ENCODE measurements around the gene RGS6. TPM values are rescaled to one million over a fixed set of nuclear protein-coding genes. Genes with fewer than 3 reads are reported as not detected.

Gene RGS6
- polyA plus RNA-seq, 3 donors: not detected

DNA sequence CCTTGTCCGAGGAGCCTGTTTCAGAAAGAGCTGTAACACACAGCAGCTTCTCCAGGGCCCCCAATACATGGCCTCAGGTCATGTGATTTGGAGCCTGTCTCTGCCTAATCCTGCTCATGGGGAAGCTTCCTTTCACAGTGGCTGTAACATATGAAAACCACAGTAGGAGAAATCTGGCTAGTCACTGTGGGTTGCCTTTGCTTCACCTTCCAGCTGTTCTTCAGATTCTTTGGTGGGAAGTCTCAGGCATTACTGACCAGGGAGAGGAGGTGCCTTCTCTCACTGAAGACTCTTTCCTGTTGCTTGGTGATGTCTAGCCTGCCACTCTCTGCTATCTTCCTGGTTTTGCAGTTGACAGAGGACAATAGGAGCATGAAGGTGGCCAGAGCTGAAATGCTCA lies 611.1 kb downstream of the RGS6 start:
- no peak for TF ChIP-seq CTCF (IDR thresholded peaks at IDR 0.05)
- Histone ChIP-seq H2AFZ (ENCODE audit: insufficient read depth, low read depth, low read length, poor library complexity, severe bottlenecking) (no peak overlapping the region), H4K20me1 (ENCODE audit: insufficient read depth, low read length) (no peaks in the 10 kb centered on the region), H3K4me3 (replicated peaks in 1 of 3; ENCODE audit: low read depth in 2 of 3, low read length in 3 of 3) (no peak overlapping the region), H3K9ac (ENCODE audit: insufficient read depth, low read length, poor library complexity, severe bottlenecking) (no peak overlapping the region), H3K36me3 (replicated peaks in 1 of 2; ENCODE audit: control insufficient read depth in 1 of 2, insufficient read depth in 2 of 2, low read length in 2 of 2) (no peaks in the 10 kb centered on the region), H3K27ac (ENCODE audit: low read depth in 1 of 2, low read length in 2 of 2) (peak overlapping the region; percentile 5 to 8), H3K79me2 (ENCODE audit: insufficient read depth, low read length) (no peaks in the 10 kb centered on the region), H3K27me3 (ENCODE audit: control insufficient read depth in 2 of 2, insufficient read depth in 2 of 2, low read length in 2 of 2) (peaks cover 0 to 17% of the 10 kb centered on the region in 2 donors), H3K4me2 (replicated peaks; ENCODE audit: extremely low read depth, low read length, poor library complexity, severe bottlenecking) (no peak overlapping the region), H3K4me1 (ENCODE audit: control insufficient read depth in 1 of 2, insufficient read depth in 2 of 2, low read length in 2 of 2) (peaks cover 39 to 42% of the 10 kb centered on the region in 2 donors), H3K9me3 (replicated peaks in 1 of 2; ENCODE audit: control insufficient read depth in 1 of 2, insufficient read depth in 1 of 2, low read length in 2 of 2) (no peaks in the 10 kb centered on the region)
- H3K9me3 Mint-ChIP-seq: no peaks in the 10 kb centered on the region
- DNase-seq: peak in 2 of 3 donors; percentile 18 to 19
- intact Hi-C loops (cut with micrococcal nuclease): no loop called here
- H3K27ac Mint-ChIP-seq: peak overlapping the region in 6 of 7 donors; percentile 30 to 79 (median 68)
- H3K27me3 Mint-ChIP-seq (ENCODE audit: low read depth in 3 of 3): peaks cover 8 to 43% (median 39%) of the 10 kb centered on the region in 3 donors
- peaks cover 39% of the 10 kb centered on the region for H3K4me1 Mint-ChIP-seq
- 57% methylated on average over 1 of the region's 1 CpG for WGBS (ENCODE audit: insufficient coverage)
- peak overlapping the region in 1 of 2 donors; percentile 69 for H3K4me3 Mint-ChIP-seq
- peaks cover 0 to 4% of the 10 kb centered on the region in 2 donors for H3K36me3 Mint-ChIP-seq

DNA sequence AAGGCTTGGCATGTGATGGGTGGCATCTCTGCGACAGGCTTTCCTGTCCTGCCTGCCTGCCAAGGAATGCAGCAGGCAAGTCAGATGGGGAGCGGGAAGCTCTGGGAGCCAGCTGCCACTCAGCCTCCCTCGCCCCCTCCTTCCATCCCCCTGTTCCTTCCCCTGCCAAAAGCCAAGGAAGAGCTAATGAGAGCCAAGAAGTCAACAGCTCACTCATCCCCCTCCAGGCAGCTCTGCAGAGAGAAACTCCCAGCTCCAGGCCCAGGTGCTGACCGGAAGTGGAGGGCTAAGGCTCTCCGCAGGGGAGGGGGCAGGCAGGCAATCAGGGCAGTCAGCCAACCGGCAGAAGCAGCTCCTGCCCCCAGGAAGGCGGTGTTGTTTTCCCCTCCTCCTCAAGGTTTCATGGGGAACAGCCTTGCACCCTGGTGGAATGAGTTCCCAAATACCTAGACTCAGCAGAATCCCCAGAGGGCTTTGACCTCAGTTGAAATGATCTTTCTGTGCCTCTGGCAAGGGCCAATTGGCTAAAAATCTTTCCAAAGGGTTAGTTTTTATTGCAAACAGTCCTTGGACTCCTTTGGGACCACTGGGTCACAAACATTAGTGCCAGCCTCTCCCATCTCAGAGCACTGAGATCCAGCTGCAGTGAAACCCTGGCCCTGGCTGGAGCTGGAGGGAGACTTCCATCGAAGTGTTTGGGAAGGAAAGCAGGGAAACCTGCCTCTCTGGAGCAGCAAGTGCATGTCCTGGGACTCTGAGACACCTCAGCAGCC lies 612.6 kb downstream of the RGS6 start:
- DNase-seq: no peak
- Histone ChIP-seq H3K27me3 (ENCODE audit: control insufficient read depth in 2 of 2, insufficient read depth in 2 of 2, low read length in 2 of 2) (peaks cover 0 to 17% of the 10 kb centered on the region in 2 donors), H3K79me2 (ENCODE audit: insufficient read depth, low read length) (no peaks in the 10 kb centered on the region), H2AFZ (ENCODE audit: insufficient read depth, low read depth, low read length, poor library complexity, severe bottlenecking) (no peak overlapping the region), H4K20me1 (ENCODE audit: insufficient read depth, low read length) (no peaks in the 10 kb centered on the region), H3K27ac (ENCODE audit: low read depth in 1 of 2, low read length in 2 of 2) (no peak overlapping the region), H3K4me2 (replicated peaks; ENCODE audit: extremely low read depth, low read length, poor library complexity, severe bottlenecking) (no peak overlapping the region), H3K9ac (ENCODE audit: insufficient read depth, low read length, poor library complexity, severe bottlenecking) (no peak overlapping the region), H3K9me3 (replicated peaks in 1 of 2; ENCODE audit: control insufficient read depth in 1 of 2, insufficient read depth in 1 of 2, low read length in 2 of 2) (no peaks in the 10 kb centered on the region), H3K36me3 (replicated peaks in 1 of 2; ENCODE audit: control insufficient read depth in 1 of 2, insufficient read depth in 2 of 2, low read length in 2 of 2) (no peaks in the 10 kb centered on the region), H3K4me3 (replicated peaks in 1 of 3; ENCODE audit: low read depth in 2 of 3, low read length in 3 of 3) (no peak overlapping the region), H3K4me1 (ENCODE audit: control insufficient read depth in 1 of 2, insufficient read depth in 2 of 2, low read length in 2 of 2) (peaks cover 36 to 40% of the 10 kb centered on the region in 2 donors)
- H3K27me3 Mint-ChIP-seq (ENCODE audit: low read depth in 3 of 3): peaks cover 8 to 43% (median 33%) of the 10 kb centered on the region in 3 donors
- peaks cover 32% of the 10 kb centered on the region for H3K4me1 Mint-ChIP-seq
- intact Hi-C loops (cut with micrococcal nuclease): no loop called here
- H3K27ac Mint-ChIP-seq: peak overlapping the region in 1 of 7 donors; percentile 36
- 84% methylated on average over 5 of the region's 8 CpGs for WGBS (ENCODE audit: insufficient coverage)
- no peak for TF ChIP-seq CTCF (IDR thresholded peaks at IDR 0.05)
- no peaks in the 10 kb centered on the region for H3K9me3 Mint-ChIP-seq
- no peaks in the 10 kb centered on the region for H3K36me3 Mint-ChIP-seq
- H3K4me3 Mint-ChIP-seq: no peak overlapping the region
